ENCODE data around the gene NFASC.

The NFASC gene

GRCh38 chr1:204987689-204988088, 117.0 kb downstream of the NFASC start:
- Histone ChIP-seq H3K27me3 (ENCODE audit: low read depth, low read length) (peaks cover 52% of the 10 kb centered on the region), H3K79me2 (ENCODE audit: low read length) (no peaks in the 10 kb centered on the region), H3K27ac (ENCODE audit: low read length) (no peak overlapping the region), H4K20me1 (ENCODE audit: insufficient read depth, low read length) (no peaks in the 10 kb centered on the region), H3K4me3 (ENCODE audit: low read length) (no peak overlapping the region), H3K36me3 (replicated peaks; ENCODE audit: low read depth, low read length) (no peaks in the 10 kb centered on the region), H3K4me2 (ENCODE audit: low read length) (no peak overlapping the region), H3K4me1 (ENCODE audit: low read length) (peaks cover 19% of the 10 kb centered on the region), H3K9ac (ENCODE audit: low read length) (no peak overlapping the region), H2AFZ (ENCODE audit: low read depth, low read length) (no peak overlapping the region), H3K9me3 (ENCODE audit: insufficient read depth, low read length) (no peaks in the 10 kb centered on the region)
- TF ChIP-seq CTCF (IDR thresholded peaks at IDR 0.05; ENCODE audit: low read depth, low read length) (no peak), EZH2phosphoT487 (IDR thresholded peaks at IDR 0.05; ENCODE audit: low read depth) (no peak)

GRCh38 chr1:204988196-204988595, 117.5 kb downstream of the NFASC start:
- Histone ChIP-seq H3K9me3 (ENCODE audit: insufficient read depth, low read length) (no peaks in the 10 kb centered on the region), H3K4me1 (ENCODE audit: low read length) (peaks cover 21% of the 10 kb centered on the region), H2AFZ (ENCODE audit: low read depth, low read length) (no peak overlapping the region), H4K20me1 (ENCODE audit: insufficient read depth, low read length) (no peaks in the 10 kb centered on the region), H3K27ac (ENCODE audit: low read length) (no peak overlapping the region), H3K9ac (ENCODE audit: low read length) (no peak overlapping the region), H3K36me3 (replicated peaks; ENCODE audit: low read depth, low read length) (no peaks in the 10 kb centered on the region), H3K27me3 (ENCODE audit: low read depth, low read length) (peaks cover 47% of the 10 kb centered on the region), H3K4me3 (ENCODE audit: low read length) (no peak overlapping the region), H3K4me2 (ENCODE audit: low read length) (no peak overlapping the region), H3K79me2 (ENCODE audit: low read length) (no peaks in the 10 kb centered on the region)
- TF ChIP-seq CTCF (IDR thresholded peaks at IDR 0.05; ENCODE audit: low read depth, low read length) (no peak), EZH2phosphoT487 (IDR thresholded peaks at IDR 0.05; ENCODE audit: low read depth) (no peak)

- Histone ChIP-seq H4K20me1 (ENCODE audit: insufficient read depth, low read length) (no peaks in the 10 kb centered on the region), H3K4me1 (ENCODE audit: low read length) (peaks cover 21% of the 10 kb centered on the region), H3K27me3 (ENCODE audit: low read depth, low read length) (peaks cover 38% of the 10 kb centered on the region), H3K4me3 (ENCODE audit: low read length) (no peak overlapping the region), H2AFZ (ENCODE audit: low read depth, low read length) (no peak overlapping the region), H3K4me2 (ENCODE audit: low read length) (no peak overlapping the region), H3K9ac (ENCODE audit: low read length) (no peak overlapping the region), H3K36me3 (replicated peaks; ENCODE audit: low read depth, low read length) (no peaks in the 10 kb centered on the region), H3K79me2 (ENCODE audit: low read length) (no peaks in the 10 kb centered on the region), H3K27ac (ENCODE audit: low read length) (no peak overlapping the region), H3K9me3 (ENCODE audit: insufficient read depth, low read length) (no peaks in the 10 kb centered on the region)
- TF ChIP-seq CTCF (IDR thresholded peaks at IDR 0.05; ENCODE audit: low read depth, low read length) (peak; percentile 96), EZH2phosphoT487 (IDR thresholded peaks at IDR 0.05; ENCODE audit: low read depth) (no peak)
Measured at GRCh38 chr1:204989266-204990058, 118.8 kb downstream of the NFASC start.

- TF ChIP-seq CTCF (IDR thresholded peaks at IDR 0.05; ENCODE audit: low read depth, low read length) (no peak), EZH2phosphoT487 (IDR thresholded peaks at IDR 0.05; ENCODE audit: low read depth) (no peak)
- H3K27me3 ChIP-seq (ENCODE audit: low read depth, low read length): peaks cover 31% of the 10 kb centered on the region
- H3K36me3 ChIP-seq (replicated peaks; ENCODE audit: low read depth, low read length): no peaks in the 10 kb centered on the region
- no peaks in the 10 kb centered on the region for H4K20me1 ChIP-seq (ENCODE audit: insufficient read depth, low read length)
- no peak overlapping the region for H3K4me2 ChIP-seq (ENCODE audit: low read length)
- H3K27ac ChIP-seq (ENCODE audit: low read length): no peak overlapping the region
- no peaks in the 10 kb centered on the region for H3K9me3 ChIP-seq (ENCODE audit: insufficient read depth, low read length)
- peaks cover 21% of the 10 kb centered on the region for H3K4me1 ChIP-seq (ENCODE audit: low read length)
- no peak overlapping the region for H3K4me3 ChIP-seq (ENCODE audit: low read length)
- no peak overlapping the region for H3K9ac ChIP-seq (ENCODE audit: low read length)
- H3K79me2 ChIP-seq (ENCODE audit: low read length): no peaks in the 10 kb centered on the region
- no peak overlapping the region for H2AFZ ChIP-seq (ENCODE audit: low read depth, low read length)
Measured at GRCh38 chr1:204990059-204990664, 119.5 kb downstream of the NFASC start.
